NCI-H2107 (cell line): ENCODE measurements around the gene HNRNPF.
"Not testable (repeated sequence)": the region's sequence is repeated elsewhere in the genome, so short reads cannot be mapped to it uniquely, and the experiment has no call there.

Source experiments
- DNase-seq: peaks from one replicate; lab custom pipeline; 2025; lab: John Stamatoyannopoulos, UW

HNRNPF gene

DNA sequence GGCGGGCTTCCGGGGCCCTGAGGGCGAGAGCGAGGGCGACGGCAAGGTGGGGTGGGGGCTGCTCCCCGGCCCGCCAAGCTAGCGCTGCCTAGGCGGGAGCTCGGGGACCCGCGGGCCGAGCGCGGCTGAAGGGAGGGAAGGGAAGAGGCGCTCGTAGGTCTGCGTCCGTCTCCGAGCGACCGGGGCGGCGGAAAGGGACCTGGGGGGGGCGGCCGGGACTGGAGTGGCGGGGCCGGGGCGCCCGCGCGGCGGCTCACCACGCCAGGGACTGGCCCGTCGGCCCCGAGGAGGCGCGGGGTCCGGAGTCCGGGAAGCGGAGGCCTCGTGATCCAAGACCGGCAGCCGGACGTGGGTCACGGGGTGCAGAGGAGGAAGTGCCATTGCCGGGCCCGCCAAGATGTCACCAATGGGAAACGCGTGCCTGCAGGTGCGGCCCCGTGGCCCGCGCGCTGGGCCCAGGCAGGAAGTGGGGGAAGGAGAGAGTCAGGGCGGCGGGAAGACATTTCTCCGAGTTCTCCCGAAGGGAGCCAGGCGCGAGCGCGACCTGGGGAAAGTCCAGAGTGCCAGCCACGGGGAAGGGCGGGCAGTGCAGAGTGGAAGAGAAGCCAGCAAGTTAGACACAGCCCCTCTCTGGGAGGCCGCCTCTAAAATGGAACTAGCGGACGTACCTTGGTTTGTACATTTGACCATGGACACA, 11.9 kb downstream of the HNRNPF start:
- peak; percentile 78 for DNase-seq

DNA sequence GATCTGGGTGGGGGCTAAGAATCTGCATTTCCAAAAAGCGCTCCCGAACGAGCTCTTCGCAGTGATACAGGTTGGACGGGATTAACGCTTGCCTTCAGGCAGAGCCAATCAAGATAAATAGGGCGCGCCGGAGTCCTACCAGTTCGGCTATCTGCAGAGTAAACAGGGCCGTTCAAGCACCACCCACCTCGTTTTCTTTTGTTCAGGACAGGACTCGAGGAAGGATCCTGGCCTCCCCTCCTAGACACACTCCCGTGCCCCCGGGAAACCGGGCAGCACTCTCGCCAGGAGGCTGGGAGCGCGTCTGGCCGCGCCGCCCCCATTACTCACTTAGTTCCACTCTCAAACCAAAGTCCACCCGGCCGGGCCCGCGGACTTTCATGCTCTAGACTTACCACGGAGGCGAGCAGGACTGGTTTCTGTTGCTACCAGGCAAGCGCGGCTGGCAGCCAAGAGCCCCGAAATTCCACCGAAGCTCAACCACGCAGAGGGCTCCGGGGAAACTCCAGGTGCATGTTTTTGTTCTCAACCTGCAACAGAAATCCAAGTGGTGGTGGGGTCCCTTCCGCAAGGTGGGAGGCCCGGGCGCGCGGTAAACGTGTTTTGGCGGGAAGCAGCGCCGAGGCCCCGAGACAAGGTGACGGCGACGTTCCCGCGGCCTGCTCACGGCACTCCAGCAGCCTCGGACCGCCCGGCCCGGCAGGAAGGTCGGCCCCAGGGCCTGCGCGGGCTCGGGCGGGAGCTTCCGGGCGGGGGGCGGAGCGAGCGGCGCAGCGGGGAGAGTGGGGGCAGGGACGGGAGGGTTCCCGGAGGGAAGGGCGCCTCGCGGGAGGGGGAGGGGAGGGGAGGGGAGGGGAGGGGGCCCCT, 12.7 kb downstream of the HNRNPF start:
- peak; percentile 78 for DNase-seq

DNA sequence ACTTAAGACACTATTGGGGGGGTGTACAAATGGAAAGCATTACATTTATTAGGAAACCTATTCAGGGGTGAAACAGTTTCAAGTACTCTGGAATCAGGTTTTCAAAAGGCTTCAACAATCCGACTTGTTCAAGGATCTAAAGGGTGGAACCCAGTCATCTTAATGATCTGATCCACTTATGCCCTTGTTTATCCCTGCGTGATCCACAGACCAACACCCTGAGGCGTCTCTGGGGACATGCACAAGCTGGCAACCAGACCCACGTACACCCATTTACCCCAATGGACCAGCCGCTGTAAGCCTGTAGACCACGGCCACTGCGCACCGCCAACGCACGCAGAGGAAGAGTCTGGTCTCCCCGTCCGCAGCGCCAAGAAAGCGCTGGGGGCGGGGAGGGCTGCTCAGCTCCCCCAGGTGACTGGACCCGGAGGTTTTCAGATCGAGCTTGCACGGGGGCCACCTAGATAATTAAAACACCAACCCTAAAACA, 13.4 kb downstream of the HNRNPF start:
- DNase-seq, result no peak

DNA sequence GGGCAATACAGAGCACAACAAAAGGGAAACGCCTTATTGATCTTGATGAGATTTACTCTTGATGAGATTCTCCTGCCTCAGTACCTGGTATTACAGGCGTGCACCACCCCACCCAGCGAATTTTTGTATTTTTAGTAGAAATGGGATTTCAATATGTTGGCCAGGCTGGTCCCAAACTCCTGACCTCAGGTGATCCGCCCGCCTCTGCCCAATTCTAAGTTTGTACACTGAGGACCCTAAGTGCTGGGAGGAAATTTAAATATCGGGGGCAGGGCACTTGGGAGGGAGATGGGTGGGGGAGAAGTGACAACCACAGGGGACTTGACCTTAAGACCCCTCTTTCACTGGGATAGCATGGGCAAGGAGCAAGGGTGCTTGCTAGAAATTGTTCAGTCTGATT, 14.1 kb downstream of the HNRNPF start:
- no peak for DNase-seq

DNA sequence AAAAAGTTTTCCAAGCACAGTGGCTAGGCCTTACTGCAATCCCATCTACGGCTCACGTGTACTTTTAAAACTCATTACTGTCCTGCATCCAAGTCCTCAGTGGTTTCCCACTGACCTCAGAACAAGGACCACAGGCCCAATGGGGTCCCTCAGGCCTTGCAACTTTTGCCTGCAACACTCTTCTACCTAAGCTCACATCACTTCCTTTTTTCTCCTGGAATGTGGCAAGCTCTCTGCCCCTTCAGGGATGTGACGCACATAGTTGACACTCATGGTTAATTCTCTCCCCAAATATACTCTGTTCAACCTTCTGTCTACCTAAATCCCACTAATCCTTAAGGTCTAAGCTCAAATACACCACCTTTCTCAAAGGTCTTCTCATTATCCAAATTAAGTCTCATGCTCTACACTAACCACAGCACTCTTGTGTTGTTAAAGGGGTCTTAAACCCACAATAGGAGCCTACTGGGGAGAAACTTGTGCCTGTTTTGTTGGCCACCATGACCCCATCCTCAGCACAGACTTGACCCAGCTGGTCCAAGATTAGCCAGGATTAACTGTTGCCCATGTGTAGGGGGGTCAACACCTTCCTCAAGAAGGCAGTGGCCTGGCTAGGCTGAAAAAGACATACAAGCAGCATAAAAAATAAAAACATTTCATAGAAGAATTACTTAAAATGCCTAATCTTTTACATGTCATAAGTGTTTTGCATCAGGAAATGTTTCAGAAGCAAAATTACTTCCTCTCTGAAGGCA, 15.2 kb downstream of the HNRNPF start:
- no peak for DNase-seq

DNA sequence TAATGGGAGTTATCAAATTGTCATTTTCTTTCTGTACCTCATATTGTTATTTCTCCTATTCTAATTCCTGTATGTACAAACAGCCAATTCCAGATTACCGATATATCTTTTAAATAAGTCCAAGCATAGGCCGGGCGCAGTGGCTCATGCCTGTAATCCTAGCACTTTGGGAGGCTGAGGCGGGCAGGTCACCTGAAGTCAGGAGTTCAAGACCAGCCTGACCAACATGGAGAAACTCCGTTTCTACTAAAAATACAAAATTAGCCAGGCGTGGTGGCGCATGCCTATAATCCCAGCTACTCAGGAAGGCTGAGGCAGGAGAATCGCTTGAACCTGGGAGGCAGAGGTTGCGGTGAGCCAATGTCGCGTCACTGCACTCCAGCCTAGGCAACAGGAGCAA, 15.8 kb downstream of the HNRNPF start:
- DNase-seq, result not testable (repeated sequence)

DNA sequence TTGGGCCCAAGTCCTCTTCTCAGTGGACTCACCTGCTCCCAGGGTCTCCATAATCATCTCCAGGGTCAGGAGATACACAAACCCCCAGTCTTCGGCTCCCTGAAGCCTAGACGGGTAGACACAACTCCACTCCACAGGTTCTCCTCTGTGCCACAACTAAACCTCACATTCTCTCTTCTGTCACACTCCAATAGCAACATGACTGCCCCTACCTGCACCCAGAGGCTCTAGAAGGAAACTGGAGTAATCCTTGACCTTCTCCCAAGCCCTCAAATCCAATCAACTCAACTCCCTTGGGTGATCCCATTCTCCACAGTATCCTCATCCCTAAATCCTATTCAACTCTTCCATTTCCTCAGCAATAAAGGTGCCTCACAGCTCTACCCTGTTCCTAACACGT, 16.2 kb downstream of the HNRNPF start:
- DNase-seq, result no peak

DNA sequence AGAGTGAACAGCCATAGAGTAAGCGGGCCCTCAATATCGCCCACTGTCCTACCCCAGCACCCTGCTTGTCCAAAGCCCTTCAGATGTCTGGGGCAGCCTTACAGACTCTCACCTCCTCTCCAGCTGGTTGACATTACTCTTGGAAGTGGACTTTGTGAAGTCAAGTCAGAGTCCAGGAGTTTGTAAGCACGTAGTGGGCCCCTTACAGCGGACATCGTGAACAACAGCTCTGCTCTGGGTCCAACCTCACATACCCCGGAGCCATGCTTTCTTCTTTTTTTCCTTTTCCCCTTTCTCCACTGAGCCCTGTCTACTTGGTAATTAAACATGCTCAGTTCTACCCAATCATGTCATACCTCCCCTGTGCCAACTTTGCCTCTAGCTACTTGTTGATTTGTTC, 17.5 kb downstream of the HNRNPF start:
- no peak for DNase-seq

DNA sequence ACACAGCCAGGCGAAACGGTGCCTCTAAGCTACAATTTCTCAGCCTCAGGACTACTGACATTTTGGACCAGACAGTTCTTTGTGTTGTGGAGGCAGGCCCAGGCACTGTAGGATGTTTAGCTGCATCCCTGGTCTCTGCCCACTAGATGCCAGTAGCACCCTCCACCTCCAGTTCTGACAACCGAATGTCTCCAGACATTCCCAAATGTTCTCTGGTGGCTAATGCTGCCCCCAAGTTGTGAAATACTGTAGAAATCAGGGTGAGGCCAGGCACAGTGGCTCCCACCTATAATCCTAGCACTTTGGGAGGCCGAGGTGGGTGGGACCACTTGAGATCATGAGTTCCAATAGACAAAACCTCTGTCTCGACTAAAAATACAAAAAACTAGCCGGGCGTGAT, 18.2 kb downstream of the HNRNPF start:
- no peak for DNase-seq

DNA sequence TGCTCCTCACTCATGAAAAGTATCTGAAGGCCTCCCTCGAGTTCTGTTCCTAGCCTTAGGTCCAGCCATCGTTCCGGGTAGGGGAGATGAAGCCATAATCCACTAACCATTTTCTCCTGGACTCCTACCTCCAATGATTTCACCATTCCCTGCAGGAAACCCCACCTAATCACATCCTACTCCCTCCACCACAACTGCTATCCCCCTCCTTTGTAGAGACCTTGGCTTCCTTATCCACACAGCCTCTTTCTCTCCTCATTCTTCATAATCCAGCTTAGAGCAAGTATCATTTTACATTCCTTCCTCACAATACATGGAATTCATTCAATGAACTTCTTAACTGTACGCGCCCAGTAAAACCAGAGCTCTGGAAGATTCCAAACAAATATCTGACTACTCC, 18.7 kb downstream of the HNRNPF start:
- no peak for DNase-seq

DNA sequence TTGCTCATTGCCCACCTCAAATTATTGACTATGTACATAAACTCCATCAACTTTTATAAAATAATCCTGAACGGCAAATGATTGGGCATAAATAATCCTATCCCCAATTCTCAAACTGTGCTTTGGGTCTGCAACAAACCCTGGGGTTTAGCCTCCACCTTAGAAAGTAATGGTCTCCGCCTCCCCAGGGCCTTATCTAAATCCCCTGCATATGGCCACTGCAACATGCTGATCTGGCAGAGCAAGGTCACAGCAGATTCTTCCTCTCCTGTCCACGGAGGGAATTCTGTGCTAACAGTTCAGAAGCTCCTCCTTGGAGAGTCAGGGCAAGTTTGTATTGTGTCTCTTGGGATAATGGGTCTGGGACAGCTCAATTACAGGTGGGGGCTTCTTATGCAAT, 19.1 kb downstream of the HNRNPF start:
- no peak for DNase-seq

DNA sequence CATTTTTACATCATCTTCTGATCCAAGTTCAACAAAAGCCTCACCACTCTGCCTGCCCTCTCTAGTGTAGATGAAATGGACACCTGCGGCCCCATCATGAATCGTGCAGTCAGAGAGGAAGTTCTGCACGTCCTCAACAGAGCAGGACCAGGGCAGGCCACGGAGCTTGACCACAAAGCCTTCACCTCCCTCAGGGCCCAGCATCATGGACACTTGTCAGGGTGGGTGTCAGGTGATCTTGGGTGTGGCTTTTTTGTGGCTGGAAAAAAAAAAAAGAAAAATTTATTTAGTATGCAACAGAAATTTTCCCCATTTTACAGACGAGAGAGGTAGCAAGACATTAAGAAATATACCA, 21.3 kb downstream of the HNRNPF start:
- no peak for DNase-seq

DNA sequence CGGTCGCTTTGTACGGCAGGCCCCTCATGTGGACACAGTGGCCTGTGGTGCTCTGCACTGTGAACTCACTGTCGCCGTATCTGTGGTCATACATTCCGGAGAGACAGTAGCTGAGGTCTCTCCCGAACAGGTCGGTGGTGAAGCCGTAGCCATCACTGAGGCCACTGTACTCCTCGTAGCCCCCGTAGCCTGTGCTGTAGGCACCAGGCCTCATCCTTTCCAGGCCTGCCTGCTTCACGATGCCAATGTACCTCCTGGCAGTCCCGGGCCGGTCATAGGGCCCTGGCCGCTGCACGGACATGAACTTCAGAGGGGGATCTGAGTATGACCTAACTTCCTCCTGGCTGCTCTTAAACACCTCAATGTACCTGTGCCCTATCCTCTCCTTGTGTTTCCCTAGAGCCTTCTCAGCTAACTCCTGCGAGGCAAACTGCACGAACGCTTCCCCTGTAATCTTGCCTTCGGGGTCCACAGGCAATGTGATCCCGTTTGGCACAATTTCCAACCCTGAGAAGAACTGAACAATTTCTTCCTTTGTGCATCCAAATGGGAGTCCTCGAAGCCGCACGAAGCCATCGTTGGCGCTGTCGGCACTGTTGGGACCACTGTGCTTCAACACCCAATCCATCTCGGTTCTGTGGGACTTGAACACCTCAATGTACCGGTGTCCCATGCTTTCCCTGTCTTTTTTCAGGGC, 21.9 kb downstream of the HNRNPF start:
- no peak for DNase-seq

DNA sequence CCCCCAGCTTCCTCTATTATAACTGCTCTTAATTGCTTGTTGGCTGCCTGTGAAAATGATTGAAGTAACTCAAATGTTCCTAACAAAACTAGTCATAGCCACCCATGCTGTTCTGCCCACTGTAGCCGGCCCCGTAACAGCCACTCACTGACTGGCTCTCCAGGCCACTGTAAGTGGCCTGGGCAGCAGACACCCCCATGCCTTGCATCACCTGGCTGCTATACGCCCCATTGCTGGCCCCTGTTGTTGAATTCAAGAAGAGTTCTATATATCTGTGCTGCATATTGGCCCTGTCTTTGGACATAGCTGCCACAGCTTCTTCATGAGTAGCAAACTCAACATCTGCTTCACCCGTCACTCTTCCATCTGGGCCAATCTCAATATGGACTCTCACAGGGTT, 22.4 kb downstream of the HNRNPF start:
- DNase-seq, result no peak

DNA sequence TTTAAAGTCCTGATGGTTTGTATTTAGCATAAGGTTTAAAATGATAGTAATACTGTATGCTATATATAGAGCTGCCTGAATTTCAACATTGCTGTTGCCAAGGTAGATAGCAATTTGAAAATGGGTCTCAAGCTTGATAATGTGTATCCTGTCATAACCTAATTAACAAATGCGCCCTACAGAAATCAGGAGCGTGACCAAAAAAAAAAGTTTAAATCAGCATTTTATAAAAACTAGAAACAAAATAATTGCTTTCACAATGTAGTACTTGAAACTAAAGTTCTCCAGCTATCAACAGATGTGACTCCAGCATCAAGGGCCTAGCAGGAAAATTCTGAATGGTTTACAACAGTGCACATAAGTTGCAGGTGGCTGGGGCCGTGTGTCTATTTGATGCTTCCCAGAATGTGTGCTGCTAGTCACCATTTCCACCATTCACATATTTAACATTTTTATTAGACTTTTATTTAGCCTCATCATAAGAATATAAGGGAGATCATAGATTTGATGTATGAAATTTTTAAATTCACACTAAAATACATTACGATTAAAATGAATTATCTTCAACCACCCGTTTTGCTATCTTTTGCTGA, 23.5 kb downstream of the HNRNPF start:
- no peak for DNase-seq

DNA sequence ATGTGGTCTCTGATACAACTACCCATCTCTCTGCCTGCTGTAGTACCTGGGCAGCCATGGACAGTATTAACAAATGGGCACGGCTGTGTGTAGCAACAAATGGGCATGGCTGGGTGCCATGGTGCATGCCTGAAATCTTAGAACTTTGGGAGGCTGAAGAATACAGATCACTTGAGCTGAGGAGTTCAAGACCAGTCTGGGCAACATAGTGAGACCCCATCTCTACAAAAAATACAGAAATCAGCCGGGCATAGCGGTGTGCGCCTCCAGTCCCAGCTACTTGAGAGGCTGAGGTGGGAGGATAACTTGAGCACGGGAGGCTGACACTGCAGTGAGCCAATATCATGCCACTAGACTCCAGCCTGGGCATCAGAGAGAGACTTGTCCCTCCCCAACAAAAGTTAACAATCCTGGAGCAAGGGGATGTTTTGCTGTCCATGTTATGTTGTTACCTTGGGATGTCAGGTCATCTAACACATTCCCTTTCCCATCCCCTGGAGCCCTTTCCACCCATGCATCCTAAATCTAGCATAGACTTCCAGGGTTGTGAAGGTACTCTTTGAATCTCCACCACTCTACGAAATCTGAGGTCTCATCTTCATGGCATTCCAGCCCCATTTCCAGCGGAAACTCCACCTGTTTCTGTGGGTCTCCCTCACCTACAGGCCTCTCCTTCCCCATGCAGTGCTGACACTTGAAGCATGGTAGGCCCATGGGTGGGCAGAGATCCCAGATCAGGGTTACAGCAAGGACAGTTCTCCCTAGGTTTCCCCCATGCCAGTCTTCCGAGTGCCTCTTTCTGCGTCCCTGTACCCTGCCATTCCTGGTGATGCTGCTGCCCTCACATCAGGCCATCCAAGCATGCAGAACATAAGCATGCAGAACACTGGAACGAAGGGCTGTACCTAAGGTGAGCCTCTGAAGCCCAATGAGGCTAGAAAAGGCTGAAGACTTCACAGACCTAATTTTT, 24.4 kb downstream of the HNRNPF start:
- DNase-seq, result no peak

DNA sequence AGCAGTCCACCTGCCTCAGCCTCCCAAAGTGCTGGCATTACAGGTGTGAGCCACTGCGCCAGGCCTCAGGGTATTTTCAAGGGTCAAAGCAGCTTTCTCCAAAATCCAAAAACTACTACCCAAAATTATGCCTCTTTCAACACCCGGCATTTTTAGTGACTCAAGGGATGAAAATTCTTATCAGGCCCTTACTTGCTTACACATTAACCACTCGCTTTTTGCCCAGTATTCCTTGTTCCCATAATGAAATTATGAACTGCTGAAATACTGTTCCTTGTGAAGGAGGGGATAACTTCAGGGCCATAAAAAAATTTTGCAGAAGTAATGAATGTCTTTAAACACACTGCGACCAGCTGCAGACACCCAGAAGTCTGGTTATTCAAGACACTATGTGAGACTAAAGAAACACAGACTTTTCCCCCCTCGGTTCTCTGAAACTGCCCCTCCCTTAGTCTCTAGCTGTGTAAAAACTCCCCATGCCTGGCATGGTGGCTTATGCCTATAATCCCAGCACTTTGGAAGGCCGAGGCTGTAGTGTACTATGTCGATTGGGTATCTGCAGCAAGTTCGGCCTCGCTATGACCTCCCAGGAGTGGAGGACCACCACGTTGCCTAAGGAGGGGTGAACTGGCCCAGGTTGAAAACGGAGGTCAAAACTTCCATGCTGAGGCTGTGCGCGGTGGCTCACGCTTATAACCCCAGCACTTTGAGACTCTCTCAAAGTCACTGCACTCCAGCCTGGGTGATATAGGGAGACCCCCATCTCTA, 25.6 kb downstream of the HNRNPF start:
- no peak for DNase-seq

DNA sequence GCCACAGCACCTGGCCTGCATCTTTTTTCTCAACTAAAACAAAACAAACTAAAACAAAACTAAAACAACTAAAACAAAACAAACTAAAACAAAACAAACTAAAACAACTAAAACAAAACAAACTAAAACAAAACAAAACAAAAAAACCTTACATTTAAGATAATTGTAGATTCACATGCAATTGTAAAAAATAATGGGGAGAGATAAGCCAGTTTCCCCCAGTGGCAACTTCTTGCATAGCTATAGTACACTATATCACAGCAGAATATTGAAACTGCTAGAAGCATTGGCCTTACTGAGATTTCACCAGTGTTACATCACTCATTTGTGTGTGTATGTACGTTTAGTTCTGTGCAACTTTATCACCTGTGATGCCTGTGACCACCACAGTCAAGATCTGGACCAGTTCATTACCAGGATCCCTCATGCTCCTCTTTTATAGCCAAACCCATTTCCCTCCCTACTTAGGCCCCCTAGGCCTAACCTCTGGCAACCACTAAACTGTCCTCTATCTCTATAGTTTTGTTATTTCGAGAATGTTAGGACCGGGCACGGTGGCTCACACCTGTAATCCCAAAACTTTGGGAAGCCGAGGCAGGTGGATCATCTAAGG, 28.3 kb downstream of the HNRNPF start:
- no peak for DNase-seq

DNA sequence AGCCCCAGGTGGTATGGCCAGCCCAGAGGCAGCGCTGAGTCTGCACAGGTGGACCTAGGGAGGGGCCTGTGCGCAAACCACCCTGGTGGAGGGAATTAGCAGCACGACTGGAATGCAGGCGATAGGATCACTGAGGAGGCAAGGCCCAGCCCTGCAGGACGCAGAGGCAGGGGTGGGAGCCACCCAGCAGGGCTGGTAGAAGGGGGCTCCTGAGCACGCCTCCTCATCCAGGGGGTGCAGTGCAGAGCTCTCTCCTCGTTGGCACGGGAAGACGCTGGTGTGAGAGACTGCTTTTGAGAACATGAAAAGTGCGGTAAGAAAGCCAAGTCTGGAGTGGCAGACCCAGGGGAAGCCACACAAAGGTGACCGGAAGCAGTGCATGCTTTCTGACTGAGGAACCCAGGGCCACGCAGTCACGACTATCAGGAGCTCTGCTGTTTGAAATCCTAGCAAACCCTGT, 31.5 kb downstream of the HNRNPF start:
- DNase-seq, result no peak
